GM18526 (cell line): ENCODE data around the gene LSM14B.

Experiments
- POLR2A ChIP-seq: IDR thresholded peaks from 3 replicates; pipeline ENCODE4 v1.6.1; 2011; ENCODE audit not compliant: insufficient read length; ENCODE audit errors: extremely low read depth

The LSM14B gene

GRCh38 chr20:62149532-62150309, 27.4 kb downstream of the LSM14B start:
- TF ChIP-seq POLR2A: no peak

- no peak for TF ChIP-seq POLR2A
Observed at GRCh38 chr20:62150310-62150575, 28.0 kb downstream of the LSM14B start.

- no peak for TF ChIP-seq POLR2A
Observed at GRCh38 chr20:62151225-62151624, 28.9 kb downstream of the LSM14B start.

GRCh38 chr20:62151835-62152364, 29.6 kb downstream of the LSM14B start:
- TF ChIP-seq POLR2A: no peak

GRCh38 chr20:62155428-62156253, 33.4 kb downstream of the LSM14B start:
- no peak for TF ChIP-seq POLR2A

GRCh38 chr20:62156254-62156556, 33.9 kb downstream of the LSM14B start:
- TF ChIP-seq POLR2A: no peak

GRCh38 chr20:62156592-62157386, 34.5 kb downstream of the LSM14B start:
- no peak for TF ChIP-seq POLR2A

- TF ChIP-seq POLR2A: no peak
Observed at GRCh38 chr20:62157387-62158087, 35.3 kb downstream of the LSM14B start.

GRCh38 chr20:62158088-62158400, 35.8 kb downstream of the LSM14B start:
- no peak for TF ChIP-seq POLR2A

GRCh38 chr20:62158541-62158940, 36.3 kb downstream of the LSM14B start:
- TF ChIP-seq POLR2A: no peak

GRCh38 chr20:62159052-62159451, 36.8 kb downstream of the LSM14B start:
- TF ChIP-seq POLR2A: no peak

GRCh38 chr20:62159839-62160238, 37.6 kb downstream of the LSM14B start:
- TF ChIP-seq POLR2A: no peak

GRCh38 chr20:62160253-62160652, 38.0 kb downstream of the LSM14B start:
- no peak for TF ChIP-seq POLR2A

GRCh38 chr20:62160876-62161275, 38.6 kb downstream of the LSM14B start:
- TF ChIP-seq POLR2A: no peak

GRCh38 chr20:62161347-62161746, 39.1 kb downstream of the LSM14B start:
- no peak for TF ChIP-seq POLR2A
